Measurements from ENCODE around the gene ABHD5. TPM values are rescaled to one million over a fixed set of nuclear protein-coding genes. Genes with fewer than 3 reads are reported as not detected.

Gene ABHD5
- total and polyA plus RNA-seq, 2 of the 13 experiments (the other 11 are each of a cell fraction or from before 2014, with no cell fraction given), result 4.5 to 13.3 TPM

- no peak for TF ChIP-seq ZNF589 (CRISPR knock-in tag; conservative IDR thresholded peaks at IDR 0.05)
- no peak for TF ChIP-seq TFAP4 (IDR thresholded peaks at IDR 0.05; ENCODE audit: borderline replicate concordance, low read depth)
- no peak for TF ChIP-seq SMARCC2 (IDR thresholded peaks at IDR 0.05)
- no peak for TF ChIP-seq ZSCAN12 (CRISPR knock-in tag; IDR thresholded peaks at IDR 0.05)
- no peak for TF ChIP-seq ZNF7 (CRISPR knock-in tag; IDR thresholded peaks at IDR 0.05)
- ATAC-seq, result no peak
- WGBS (ENCODE audit: low lambda C conversion rate), result 0% methylated on average over 2 of the region's 2 CpGs
- Histone ChIP-seq H3K4me1 (ENCODE audit: insufficient read depth, low read length) (no peaks in the 10 kb centered on the region), H3K27me3 (ENCODE audit: control insufficient read depth in 1 of 2, insufficient read depth in 2 of 2, low read length in 2 of 2) (peaks cover 0 to 10% of the 10 kb centered on the region in 2 experiments; a peak in 1 of 5 replicates), H4K20me1 (ENCODE audit: insufficient read depth, low read length) (no peaks in the 10 kb centered on the region), H3K9me3 (ENCODE audit: low read length) (no peaks in the 10 kb centered on the region), H2AFZ (ENCODE audit: low read length) (no peak overlapping the region), H3K9ac (ENCODE audit: insufficient read depth, low read depth, low read length) (no peak overlapping the region), H3K4me3 (replicated peaks in 1 of 3; ENCODE audit: insufficient read depth in 1 of 3, low read depth in 2 of 3, low read length in 3 of 3) (no peak overlapping the region), H3K79me2 (ENCODE audit: insufficient read depth, low read length) (no peaks in the 10 kb centered on the region), H3K36me3 (replicated peaks in 1 of 2; ENCODE audit: control insufficient read depth in 1 of 2, insufficient read depth in 2 of 2, low read length in 2 of 2) (no peaks in the 10 kb centered on the region), H3K27ac (ENCODE audit: extremely low read length, insufficient read depth, low read length) (no peak overlapping the region), H3K4me2 (ENCODE audit: low read depth, low read length) (no peak overlapping the region)
- no TSS peak for BruUV-seq (replicated peaks)
- FAIRE-seq, result no peak
- in situ Hi-C loops (cut with HindIII; ENCODE audit: extremely low pct_ligation_motif_present, low pct_unique_long_range_greater_than_20kb) (no loop called here), intact Hi-C loops (cut with micrococcal nuclease; ENCODE audit: unreplicated experiment) (no loop called here)
- CTCF ChIA-PET (ENCODE audit: low intra/inter-chr PET ratio, low total read pairs), result no interaction called here
- no peak for DNase-seq (ENCODE audit: low spot score)
- POLR2A ChIA-PET, result no interaction called here
Measured at GRCh38 chr3:43782541-43782940, 91.8 kb downstream of the ABHD5 start.

Other genes starting within 250 kb of the ABHD5 start
- 7.6 and 13.1 TPM in 2 replicates for gene ANO10, start 68.9 kb upstream of the ABHD5 start, total RNA-seq (2016; rRNA removed; fragmentation: Illumina TruSeq; extraction: Trizol)
- gene ANO10, start 68.9 kb upstream of the ABHD5 start, polyA plus RNA-seq (2011; rRNA removed), result 9.9 and 10.4 TPM in 2 replicates

Data from HepG2 (cell line).